Dermis blood vessel endothelial cell (primary cell): ENCODE data around the gene ARHGEF10L. TPM values are rescaled to one million over a fixed set of nuclear protein-coding genes. Genes with fewer than 3 reads are reported as not detected.
"Not testable (repeated sequence)": the region's sequence is repeated elsewhere in the genome, so short reads cannot be mapped to it uniquely, and the experiment has no call there.

ENCODE experiments used
- DNase-seq: peaks from one replicate; pipeline ENCODE4 v3.0.0; 2010
- total RNA-seq: library from RNA; depleted of rRNA; stranded (reverse); fragments of >200 nt; gene quantifications from 2 replicates; pipeline ENCODE4 v1.2.3, GENCODE V29; 2014

The ARHGEF10L gene
- total RNA-seq, 1 donor from 2014 or later: 0.85 TPM

DNA sequence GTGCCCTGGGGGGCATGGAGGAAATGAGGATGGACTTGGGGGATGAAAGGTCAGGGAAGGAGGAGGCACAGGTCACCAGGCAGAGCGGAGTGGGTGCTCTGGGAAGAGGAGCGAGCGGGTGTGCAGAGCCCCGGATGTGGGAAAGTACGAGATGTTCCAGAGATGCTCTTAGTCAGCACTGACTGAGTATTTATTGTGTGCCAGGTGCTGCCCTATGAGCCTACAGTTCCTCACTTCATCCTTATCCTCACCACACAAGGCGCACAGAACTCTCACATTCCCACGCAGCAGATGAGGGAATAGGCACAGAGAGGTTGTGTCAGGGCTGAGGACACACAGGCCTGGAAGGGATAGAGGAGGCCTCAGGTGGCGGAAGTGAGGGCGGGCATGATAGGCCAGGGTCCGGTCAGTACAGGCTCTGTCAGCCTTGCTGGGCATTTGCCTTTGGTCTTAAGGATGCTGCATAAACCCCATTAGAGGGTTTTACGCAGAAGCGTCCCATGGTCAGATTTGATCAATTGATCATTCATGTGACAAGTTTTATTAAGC lies 77.3 kb downstream of the ARHGEF10L start:
- DNase-seq: no peak

DNA sequence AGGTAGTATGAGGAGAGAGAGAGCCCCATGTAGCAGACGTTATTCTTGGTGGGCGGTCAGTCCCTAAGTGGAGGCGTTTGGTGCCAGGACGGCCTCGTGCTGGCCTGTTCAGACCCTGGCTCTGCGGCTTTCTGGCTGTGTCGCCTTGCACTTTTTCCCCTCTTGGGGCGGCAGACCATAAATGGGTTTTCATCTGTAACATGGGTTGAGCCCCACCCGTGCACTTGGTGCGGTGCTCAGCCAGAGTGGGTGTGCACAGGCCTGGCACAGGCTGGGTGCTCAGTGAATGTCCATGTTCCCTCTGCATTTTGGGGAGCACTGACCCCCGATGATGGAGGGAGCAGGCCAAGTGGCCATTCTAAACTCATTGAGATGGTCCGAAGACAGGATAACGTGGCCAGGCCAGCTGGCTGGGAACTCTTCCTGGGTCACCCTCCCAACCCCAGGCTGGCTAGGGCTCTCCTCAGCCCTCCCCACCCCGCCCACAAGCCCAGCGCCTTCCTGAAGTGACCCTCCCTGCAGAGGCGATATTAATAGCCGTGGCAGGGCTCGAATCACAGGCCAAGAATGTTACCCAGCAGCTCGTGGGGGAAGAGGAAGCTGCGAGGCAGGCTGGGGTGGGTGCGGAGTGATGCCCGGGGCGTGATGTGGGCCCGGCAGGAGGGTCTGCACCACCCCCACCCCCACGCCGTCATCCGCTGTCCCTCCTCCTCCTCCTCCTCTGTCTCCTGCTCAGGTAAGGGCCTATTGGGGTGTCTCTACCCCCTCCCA lies 78.5 kb downstream of the ARHGEF10L start:
- no peak for DNase-seq

- DNase-seq: no peak
Observed at GRCh38 chr1:17618558-17619247, 79.2 kb downstream of the ARHGEF10L start.

DNA sequence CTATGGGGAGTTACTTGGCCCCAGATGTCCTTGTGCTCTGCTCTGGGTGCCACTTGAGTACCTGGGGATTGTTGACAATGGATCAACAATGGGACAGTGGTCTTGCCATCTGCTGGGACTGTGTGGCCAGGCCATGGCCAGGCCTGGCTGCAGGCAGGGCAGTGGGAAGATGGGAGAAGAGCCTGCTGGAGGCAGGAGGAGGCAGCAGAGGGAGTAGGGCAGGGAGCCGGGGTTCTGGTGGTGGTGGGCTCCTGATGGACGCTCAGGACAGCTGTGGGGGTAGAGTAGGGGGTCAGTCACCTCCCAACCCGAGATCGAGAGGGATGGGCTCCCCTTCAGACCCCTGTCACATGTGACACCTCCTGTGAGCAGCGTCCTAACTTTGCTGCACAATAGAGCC lies 81.0 kb downstream of the ARHGEF10L start:
- no peak for DNase-seq

DNA sequence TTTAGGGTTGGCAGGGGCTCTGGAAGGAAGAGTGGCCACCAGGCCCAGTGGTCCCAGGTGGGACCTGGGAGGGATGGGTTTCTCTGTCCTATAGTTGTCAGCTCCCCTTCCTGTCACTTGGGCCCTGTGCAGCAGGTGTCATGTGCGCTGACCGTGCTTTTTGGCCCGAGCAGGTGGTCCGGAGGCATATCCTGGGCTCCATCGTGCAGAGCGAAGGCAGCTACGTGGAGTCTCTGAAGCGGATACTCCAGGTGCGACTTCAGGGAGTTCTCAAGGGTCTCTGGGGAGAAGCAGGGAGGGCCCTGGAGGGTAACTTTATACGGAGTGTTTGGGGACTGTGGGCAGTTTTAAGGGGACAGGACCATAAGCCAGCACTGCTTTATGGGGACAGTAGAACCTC lies 82.2 kb downstream of the ARHGEF10L start:
- DNase-seq: no peak

DNA sequence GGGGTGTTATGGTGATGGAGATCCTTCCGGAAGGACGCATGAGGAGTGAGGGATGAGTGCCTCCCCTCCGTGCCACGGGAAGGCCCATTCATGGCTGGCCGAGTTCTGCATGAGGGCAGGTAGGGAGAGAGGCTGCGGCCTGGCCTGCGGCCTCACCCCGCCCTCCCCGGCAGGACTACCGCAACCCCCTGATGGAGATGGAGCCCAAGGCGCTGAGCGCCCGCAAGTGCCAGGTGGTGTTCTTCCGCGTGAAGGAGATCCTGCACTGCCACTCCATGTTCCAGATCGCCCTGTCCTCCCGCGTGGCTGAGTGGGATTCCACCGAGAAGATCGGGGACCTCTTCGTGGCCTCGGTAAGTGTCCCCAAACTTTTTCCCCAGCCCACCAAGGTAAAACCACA lies 83.3 kb downstream of the ARHGEF10L start:
- DNase-seq: no peak

GRCh38 chr1:17624611-17625233 lies 85.2 kb downstream of the ARHGEF10L start:
- DNase-seq: peak; percentile 21

GRCh38 chr1:17627239-17628052 lies 87.9 kb downstream of the ARHGEF10L start:
- no peak for DNase-seq

GRCh38 chr1:17629046-17629445 lies 89.5 kb downstream of the ARHGEF10L start:
- not testable (repeated sequence) for DNase-seq

DNA sequence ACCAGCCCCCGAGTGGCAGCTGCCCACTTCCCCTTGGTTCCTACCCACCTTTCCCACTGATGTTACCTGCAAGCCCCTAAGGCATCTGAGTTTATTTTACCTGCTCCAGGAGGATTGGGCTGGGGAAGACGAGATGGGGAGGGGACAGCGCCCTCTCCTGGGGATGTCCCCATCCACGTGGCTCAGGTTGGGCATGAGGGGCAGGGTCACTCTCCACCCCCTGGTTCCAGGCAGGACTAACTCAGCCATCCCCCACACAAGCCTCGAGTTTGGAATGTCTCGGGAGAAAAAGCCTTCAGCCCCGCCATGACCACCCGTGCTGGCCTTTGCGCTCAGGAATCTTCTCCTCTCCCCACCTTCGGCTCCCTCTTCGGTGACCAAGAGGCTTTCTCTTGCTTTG lies 90.0 kb downstream of the ARHGEF10L start:
- DNase-seq: peak; percentile 12

DNA sequence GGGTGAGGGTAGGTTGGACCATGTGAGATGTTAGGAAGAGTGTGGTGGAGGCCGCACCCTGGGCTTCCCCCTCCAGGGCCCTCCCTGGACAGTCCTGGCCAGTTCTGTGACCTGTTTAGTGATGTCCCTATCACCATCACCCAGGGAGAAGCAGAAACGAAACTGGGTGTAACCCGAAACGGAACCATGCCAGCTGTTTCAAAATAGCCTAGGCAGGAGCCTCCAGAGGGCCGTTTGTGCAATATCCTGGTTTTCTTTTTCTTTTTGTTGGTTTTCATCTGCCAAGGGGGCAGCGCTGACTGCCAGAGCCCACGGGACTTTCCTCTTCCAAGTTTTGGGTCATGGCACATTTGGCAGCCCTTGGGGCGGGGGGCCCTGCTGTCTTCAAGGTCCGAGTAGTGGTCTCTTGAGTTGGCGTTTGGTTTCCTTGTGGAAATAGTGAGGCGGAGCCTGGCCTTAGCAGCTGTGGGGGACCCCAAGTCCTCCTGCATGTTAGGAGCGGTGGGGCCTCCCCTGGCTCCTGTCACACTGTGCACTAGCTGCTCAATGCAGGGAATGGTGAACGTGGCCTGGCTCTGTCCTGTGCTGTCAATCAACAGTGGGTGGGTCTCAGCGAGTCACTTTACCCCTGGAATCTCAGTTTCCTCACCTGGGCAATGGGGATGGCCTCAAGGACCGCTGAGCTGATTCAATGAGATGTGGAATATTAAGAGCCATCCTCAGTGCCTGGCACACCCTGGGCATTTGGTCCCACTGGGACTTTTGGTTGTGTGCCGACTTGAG lies 90.7 kb downstream of the ARHGEF10L start:
- DNase-seq: no peak

DNA sequence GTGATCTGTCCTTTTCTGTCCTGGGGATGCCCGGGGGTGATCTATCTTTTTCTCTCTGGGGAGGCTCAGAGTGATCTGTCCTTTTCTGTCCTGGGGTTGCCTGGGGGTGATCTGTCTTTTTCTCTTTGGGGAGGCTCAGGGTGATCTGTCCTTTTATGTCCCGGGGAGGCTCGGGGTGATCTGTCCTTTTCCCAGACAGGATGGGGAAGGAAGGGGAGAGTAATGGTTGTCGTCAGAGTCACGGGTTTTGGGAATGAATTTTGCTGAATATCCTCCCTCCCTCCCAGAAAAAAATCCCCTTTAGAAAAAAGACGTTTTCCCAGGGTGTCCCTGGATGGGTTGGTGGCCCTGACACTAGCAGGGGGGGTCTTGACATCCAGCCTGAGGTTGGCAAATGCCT lies 91.5 kb downstream of the ARHGEF10L start:
- DNase-seq: no peak

DNA sequence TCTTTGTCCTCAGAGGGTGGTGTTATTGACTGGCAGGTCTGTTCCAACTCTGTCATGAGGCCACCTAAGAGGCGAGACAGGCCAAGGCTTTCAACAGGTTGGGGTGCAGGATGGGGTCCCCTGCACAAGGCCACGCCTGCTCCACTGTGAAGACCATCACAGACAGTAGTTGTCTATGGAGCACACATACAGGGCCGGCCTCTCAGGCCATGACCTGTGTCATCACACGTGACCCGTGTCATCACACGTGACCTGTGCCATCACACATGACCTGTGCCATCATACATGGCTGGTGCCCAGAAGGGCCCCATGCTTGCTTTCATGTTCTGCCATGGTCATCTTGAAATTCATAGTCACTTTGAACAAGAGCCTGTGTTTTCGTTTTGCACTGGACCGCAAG lies 91.9 kb downstream of the ARHGEF10L start:
- no peak for DNase-seq

DNA sequence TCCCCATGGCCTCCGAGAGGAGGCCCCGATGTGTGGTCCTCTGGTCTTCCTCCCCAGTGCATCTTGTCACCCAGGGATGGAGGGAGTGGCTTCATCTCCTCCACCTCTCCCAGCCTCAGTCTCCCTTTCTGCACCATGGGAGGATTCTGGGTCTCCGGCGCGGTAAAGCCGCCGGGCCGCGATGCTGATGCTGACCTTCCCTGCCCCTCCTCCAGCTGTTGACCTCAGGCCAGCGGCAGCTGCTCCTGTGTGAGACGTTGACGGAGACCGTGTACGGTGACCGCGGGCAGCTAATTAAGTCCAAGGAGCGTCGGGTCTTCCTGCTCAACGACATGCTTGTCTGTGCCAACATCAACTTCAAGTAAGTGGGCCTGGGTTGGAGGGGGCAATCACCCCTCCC lies 92.6 kb downstream of the ARHGEF10L start:
- DNase-seq: no peak

DNA sequence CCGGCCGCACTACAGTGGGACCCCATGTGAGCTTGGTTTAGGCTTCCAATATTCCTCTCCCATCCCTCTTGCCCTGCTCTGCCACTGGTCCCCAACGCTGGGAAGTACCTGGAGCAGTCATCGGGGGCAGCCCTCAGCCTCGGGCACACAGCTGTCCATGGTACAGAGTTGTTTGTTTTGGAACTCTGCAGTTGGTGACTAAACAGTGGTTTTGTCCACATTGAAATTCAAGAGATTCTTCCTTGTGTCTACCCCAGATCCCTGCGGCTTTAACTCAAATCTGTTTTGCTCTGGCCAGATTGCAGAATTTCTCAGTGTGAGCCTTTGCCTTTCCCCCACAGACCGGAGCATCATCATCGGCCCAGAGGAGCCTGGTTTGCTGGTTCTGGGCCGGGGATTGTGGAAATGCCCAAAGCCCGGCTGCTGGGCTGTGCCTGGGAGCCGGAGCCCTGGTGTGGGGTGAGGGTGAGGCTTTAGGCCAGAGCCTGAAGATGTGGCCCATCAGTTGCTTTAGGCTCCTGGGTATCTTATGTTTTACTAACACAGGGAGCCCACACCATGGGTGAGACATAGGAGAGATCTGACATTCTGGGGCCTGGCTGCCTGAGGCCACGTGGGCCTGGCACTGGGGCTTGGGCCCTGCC lies 93.2 kb downstream of the ARHGEF10L start:
- no peak for DNase-seq

DNA sequence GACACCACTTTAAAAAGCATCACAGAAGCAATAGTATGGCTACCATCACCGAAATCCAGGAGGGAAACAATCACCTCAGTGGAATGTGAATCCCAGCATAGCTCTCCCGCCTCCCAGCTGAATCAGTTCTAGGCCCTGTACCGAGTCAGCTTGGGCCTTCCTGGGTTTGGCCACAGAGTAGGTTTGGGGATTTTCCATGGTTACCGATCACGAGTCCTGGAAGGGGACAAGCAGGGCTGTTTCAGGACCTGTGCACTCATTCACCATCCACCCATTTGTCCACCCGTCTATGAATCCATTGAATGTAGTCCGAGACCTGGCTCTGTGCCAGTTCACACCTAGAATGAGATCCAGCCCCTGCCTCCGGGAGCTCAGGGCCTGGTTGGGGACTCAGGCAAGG lies 94.2 kb downstream of the ARHGEF10L start:
- no peak for DNase-seq

DNA sequence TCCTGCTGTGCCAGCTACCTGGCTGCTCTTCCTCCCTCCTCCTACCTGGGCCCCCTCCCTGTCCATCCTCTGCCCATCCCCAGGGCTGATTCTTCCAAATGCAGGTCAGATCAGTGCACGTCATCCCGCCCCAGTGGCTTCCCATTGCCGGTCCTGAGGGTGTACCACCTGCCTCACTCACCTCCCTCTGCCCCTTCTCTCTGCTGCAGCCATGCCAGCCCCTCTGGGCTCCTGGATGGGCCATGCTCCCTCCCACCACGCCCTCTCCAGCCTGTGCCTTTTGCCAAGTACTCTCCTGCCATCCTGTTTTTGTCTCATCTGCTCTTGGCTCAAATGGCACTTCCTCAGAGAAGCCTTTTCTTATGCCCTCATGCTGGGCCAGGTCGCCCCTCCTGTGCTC lies 95.8 kb downstream of the ARHGEF10L start:
- no peak for DNase-seq

DNA sequence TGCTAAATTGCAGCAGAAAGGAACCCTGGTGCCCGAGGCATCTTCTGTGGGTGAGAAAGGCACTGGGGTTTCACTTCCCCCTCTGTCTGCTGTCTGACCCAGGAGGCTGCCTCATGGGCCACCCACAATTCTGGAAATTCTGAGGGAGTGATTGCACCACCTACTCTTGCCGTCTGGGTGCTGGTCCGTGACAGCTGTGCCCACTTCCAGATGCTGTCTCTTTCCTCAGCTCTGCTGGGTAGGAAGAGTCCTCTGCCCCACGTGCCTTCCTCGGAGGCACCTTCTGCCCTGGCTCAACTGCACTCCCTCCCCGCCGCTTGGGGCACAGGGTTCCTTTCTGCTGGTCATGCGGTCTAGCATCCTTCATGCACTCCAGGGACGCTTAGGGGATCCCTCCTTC lies 96.3 kb downstream of the ARHGEF10L start:
- DNase-seq: no peak

DNA sequence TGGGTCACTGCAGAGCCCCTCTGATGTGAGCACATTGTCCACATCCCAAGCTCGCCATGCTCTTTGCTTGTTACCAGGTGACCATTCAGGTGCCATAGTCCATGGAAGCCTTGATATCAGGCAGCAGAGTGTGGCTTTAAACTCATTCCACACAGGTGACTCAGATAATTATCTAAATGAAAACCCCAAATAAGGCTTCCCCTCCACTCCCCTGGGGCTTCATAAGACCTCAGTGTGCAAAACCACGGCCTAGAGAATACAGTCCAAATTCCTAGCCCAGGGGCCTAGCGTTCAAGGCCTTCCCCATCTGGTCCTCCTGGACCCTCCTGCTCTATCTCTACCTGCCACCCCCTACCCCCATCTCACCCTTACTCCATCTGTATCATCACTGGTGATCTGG lies 97.1 kb downstream of the ARHGEF10L start:
- no peak for DNase-seq

DNA sequence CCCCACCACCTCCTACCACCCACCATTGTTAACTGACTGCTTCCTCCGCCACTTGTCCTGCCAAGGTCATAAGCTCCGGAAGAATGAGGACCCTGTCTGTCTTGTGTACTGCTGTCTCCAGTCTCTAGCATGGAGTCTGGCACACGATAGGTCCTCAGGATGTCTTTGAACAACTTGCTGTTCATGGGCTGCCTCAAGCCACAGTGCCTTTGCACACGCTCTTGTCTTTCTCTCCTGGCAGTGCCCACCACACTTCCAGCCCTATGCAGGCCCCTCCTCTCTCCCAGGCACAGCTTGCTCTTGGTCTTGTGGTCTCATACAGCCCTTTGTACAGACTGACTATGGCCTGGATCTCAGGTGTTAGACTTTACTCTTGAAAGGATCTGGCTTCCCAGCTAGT lies 97.6 kb downstream of the ARHGEF10L start:
- DNase-seq: no peak

DNA sequence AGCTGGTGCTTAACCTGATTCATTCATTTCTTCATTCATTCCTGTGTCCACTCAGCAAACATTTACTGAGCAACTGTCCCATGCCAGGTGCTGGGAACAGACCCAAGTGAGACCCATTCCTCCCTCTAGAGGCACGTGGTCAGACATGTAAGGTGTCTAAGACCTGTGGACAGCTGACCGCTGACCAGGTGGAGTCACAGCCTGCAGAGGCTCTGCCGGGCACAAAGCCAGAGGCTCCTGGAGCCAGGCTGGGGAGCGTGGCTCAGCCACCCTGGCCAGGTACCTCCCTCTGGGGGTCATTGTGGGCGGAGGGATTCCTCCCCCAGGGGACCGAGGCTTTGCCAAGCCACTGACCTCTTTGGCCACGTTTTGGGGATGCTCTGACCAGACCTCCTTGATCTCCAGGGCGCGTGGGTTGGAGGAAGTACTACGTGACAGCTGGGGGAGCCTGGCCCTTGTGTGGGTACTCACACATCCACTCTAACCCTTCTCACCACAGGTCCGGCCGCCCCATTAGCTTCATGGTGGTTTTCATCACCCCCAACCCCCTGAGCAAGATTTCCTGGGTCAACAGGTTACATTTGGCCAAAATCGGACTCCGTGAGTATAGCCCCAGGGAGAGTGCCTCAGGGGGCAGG lies 100.3 kb downstream of the ARHGEF10L start:
- no peak for DNase-seq
